Endodermal cell (in vitro differentiated cells): ENCODE results near the gene TREML2. TPM values are rescaled to one million over a fixed set of nuclear protein-coding genes. Genes with fewer than 3 reads are reported as not detected.

Experiments
- DNase-seq: peaks from one replicate; pipeline ENCODE4 v3.0.0-alpha.2; 2017
- H3K27ac ChIP-seq: 2 replicates; pipeline ENCODE4 v1.5.1; 2013; ENCODE audit warnings: mild to moderate bottlenecking, low read depth, low read length, moderate library complexity
- H3K27me3 ChIP-seq: 2 replicates; pipeline ENCODE4 v1.6.1; 2013; ENCODE audit warnings: mild to moderate bottlenecking, low read length, moderate library complexity; ENCODE audit not compliant: insufficient read depth, control insufficient read depth, poor library complexity, severe bottlenecking
- H3K36me3 ChIP-seq: 2 replicates; pipeline ENCODE4 v1.7.0; 2013; ENCODE audit warnings: mild to moderate bottlenecking, low read length, moderate library complexity; ENCODE audit not compliant: control insufficient read depth, insufficient read depth
- H3K4me1 ChIP-seq: one replicate; pipeline ENCODE4 v1.7.0; 2013; ENCODE audit warnings: low read length; ENCODE audit not compliant: control insufficient read depth, insufficient read depth
- H3K4me3 ChIP-seq: 2 replicates; pipeline ENCODE4 v1.5.1; 2013; ENCODE audit warnings: mild to moderate bottlenecking, low read length, moderate library complexity
- H3K9ac ChIP-seq: 2 replicates; pipeline ENCODE4 v1.6.1; 2013; ENCODE audit warnings: mild to moderate bottlenecking, low read length, moderate library complexity; ENCODE audit not compliant: poor library complexity, severe bottlenecking; ENCODE audit errors: extremely low read depth
- H3K9me3 ChIP-seq: 2 replicates; pipeline ENCODE4 v1.6.1; 2013; ENCODE audit warnings: mild to moderate bottlenecking, low read length, moderate library complexity; ENCODE audit not compliant: control insufficient read depth
- H3K27ac Mint-ChIP-seq: 2 replicates; pipeline ENCODE4 v1.8.0; 2020; ENCODE audit warnings: mixed read lengths
- H3K27me3 Mint-ChIP-seq: 2 replicates; pipeline ENCODE4 v1.8.0; 2021; ENCODE audit warnings: mild to moderate bottlenecking, mixed read lengths; ENCODE audit not compliant: insufficient read depth
- H3K36me3 Mint-ChIP-seq: 2 replicates; pipeline ENCODE4 v1.8.0; 2020; ENCODE audit warnings: low read depth, mixed read lengths
- H3K4me1 Mint-ChIP-seq: 2 replicates; pipeline ENCODE4 v1.8.0; 2020; ENCODE audit warnings: mixed read lengths
- H3K4me3 Mint-ChIP-seq: 2 replicates; pipeline ENCODE4 v1.8.0; 2020; ENCODE audit warnings: mild to moderate bottlenecking, moderate library complexity, mixed read lengths
- H3K9me3 Mint-ChIP-seq: 2 replicates; pipeline ENCODE4 v1.8.0; 2020; ENCODE audit warnings: mild to moderate bottlenecking, mixed read lengths
- CTCF ChIP-seq: fragments of 200-600 bp; sonication (generic); conservative IDR thresholded peaks from 2 replicates; pipeline ENCODE4 v1.5.0; 2021; ENCODE audit warnings: antibody characterized with exemption, mild to moderate bottlenecking
- WGBS, 2 experiments: methylation state at CpG; one replicate each; pipeline versions ENCODE4 v1.1.5 to v1.1.7; 2013; ENCODE audit warnings: missing lambda C conversion rate in 2 of 2, mixed read lengths in 1 of 2; ENCODE audit not compliant: insufficient coverage in 1 of 2, insufficient read length in 1 of 2; 5-methylcytosine and 5-hydroxymethylcytosine counted together
- total RNA-seq, 2 donors: library from RNA; stranded (reverse); fragmentation: NEBNext Ultra II Directional in 1 of 2; extraction: Animal tissue kit (Norgen Biotek cat#: 25700) in 1 of 2; gene quantifications; 2 replicates in 1 of 2; 3 replicates in 1 of 2; pipeline ENCODE4 v1.2.1, GENCODE V29; 2021

The TREML2 gene
- total RNA-seq, 2 donors from 2014 or later = not detected

- TF ChIP-seq CTCF = peak; percentile 59
- Histone ChIP-seq H3K9me3 (no peaks in the 10 kb centered on the region), H3K27me3 (peaks cover 25% of the 10 kb centered on the region), H3K9ac (no peak overlapping the region), H3K27ac (no peak overlapping the region), H3K4me3 (peak overlapping the region; percentile 70), H3K36me3 (no peaks in the 10 kb centered on the region), H3K4me1 (no peaks in the 10 kb centered on the region)
- peak; percentile 76 for DNase-seq
- Mint-ChIP-seq H3K4me1 (peaks cover 8% of the 10 kb centered on the region), H3K9me3 (no peaks in the 10 kb centered on the region), H3K27ac (no peak overlapping the region), H3K4me3 (peak overlapping the region; percentile 56), H3K36me3 (no peaks in the 10 kb centered on the region), H3K27me3 (peaks cover 49% of the 10 kb centered on the region)
- 8 to 11% methylated on average over 13 to 22 of the region's 22 CpGs for WGBS, 2 experiments
Measured at GRCh38 chr6:41239467-41240159, 38.7 kb upstream of the TREML2 start.

- 72 to 85% methylated on average over 3 to 5 of the region's 5 CpGs for WGBS, 2 experiments
- H3K27me3 ChIP-seq = peaks cover 25% of the 10 kb centered on the region
- no peaks in the 10 kb centered on the region for H3K36me3 ChIP-seq
- no peaks in the 10 kb centered on the region for H3K9me3 ChIP-seq
- peaks cover 8% of the 10 kb centered on the region for H3K4me1 Mint-ChIP-seq
- H3K27me3 Mint-ChIP-seq = peaks cover 29% of the 10 kb centered on the region
- no peak overlapping the region for H3K4me3 Mint-ChIP-seq
- no peaks in the 10 kb centered on the region for H3K4me1 ChIP-seq
- H3K9me3 Mint-ChIP-seq = no peaks in the 10 kb centered on the region
- no peaks in the 10 kb centered on the region for H3K36me3 Mint-ChIP-seq
- H3K27ac Mint-ChIP-seq = no peak overlapping the region
- H3K9ac ChIP-seq = no peak overlapping the region
- TF ChIP-seq CTCF = no peak
- no peak for DNase-seq
- H3K27ac ChIP-seq = no peak overlapping the region
- no peak overlapping the region for H3K4me3 ChIP-seq
Measured at GRCh38 chr6:41237128-41237527, 36.2 kb upstream of the TREML2 start.

GRCh38 chr6:41236276-41236675, 35.3 kb upstream of the TREML2 start:
- H3K27ac ChIP-seq = no peak overlapping the region
- Mint-ChIP-seq H3K9me3 (no peaks in the 10 kb centered on the region), H3K4me3 (no peak overlapping the region), H3K27ac (no peak overlapping the region), H3K4me1 (peaks cover 8% of the 10 kb centered on the region), H3K36me3 (no peaks in the 10 kb centered on the region), H3K27me3 (peaks cover 25% of the 10 kb centered on the region)
- TF ChIP-seq CTCF = no peak
- 91 to 97% methylated on average over 4 of the region's 4 CpGs for WGBS, 2 experiments
- H3K4me3 ChIP-seq = no peak overlapping the region
- H3K36me3 ChIP-seq = no peaks in the 10 kb centered on the region
- peaks cover 25% of the 10 kb centered on the region for H3K27me3 ChIP-seq
- DNase-seq = no peak
- H3K9ac ChIP-seq = no peak overlapping the region
- no peaks in the 10 kb centered on the region for H3K9me3 ChIP-seq
- H3K4me1 ChIP-seq = no peaks in the 10 kb centered on the region
